Medulla oblongata (tissue), 1 donor: ENCODE data around the gene PHETA2.
A peak's percentile ranks its signal among the peaks of the same experiment; 100 is the strongest.
"Not testable (repeated sequence)": the region's sequence is repeated elsewhere in the genome, so short reads cannot be mapped to it uniquely, and the experiment has no call there.

Source experiments
- DNase-seq: peaks from one replicate; pipeline ENCODE4 v3.0.0-alpha.2; 2015; ENCODE audit errors: extremely low spot score

The PHETA2 gene

GRCh38 chr22:42069801-42070516 lies 4.1 kb upstream of the PHETA2 start:
- peak; percentile 76 for DNase-seq

GRCh38 chr22:42070517-42071422 lies 3.3 kb upstream of the PHETA2 start, which contains the start of gene NAGA:
Gene NAGA, minus strand, starts transcription at chr22:42070812. Its CDS starts 515 bp downstream, at chr22:42070297.
- peak; percentile 96 for DNase-seq

GRCh38 chr22:42071508-42071907 lies 2.5 kb upstream of the PHETA2 start:
- DNase-seq: not testable (repeated sequence)

- no peak for DNase-seq
Observed at GRCh38 chr22:42072606-42073330, 1.3 kb upstream of the PHETA2 start.

- no peak for DNase-seq
Observed at GRCh38 chr22:42073621-42074041, 417 bp upstream of the PHETA2 start.

GRCh38 chr22:42074846-42075676 lies 1.0 kb downstream of the PHETA2 start:
- DNase-seq: no peak

GRCh38 chr22:42076764-42077485 lies 2.9 kb downstream of the PHETA2 start:
- DNase-seq: no peak

- no peak for DNase-seq
Observed at GRCh38 chr22:42077486-42078125, 3.6 kb downstream of the PHETA2 start.

GRCh38 chr22:42078469-42079318 lies 4.6 kb downstream of the PHETA2 start:
- peak; percentile 37 for DNase-seq

- DNase-seq: peak; percentile 99
Observed at GRCh38 chr22:42079319-42080251, 5.5 kb downstream of the PHETA2 start, which contains the start of gene SMDT1. Gene SMDT1, plus strand, starts transcription at chr22:42079700. Its CDS starts 69 bp downstream, at chr22:42079769.

GRCh38 chr22:42080287-42080686 lies 6.2 kb downstream of the PHETA2 start:
- peak; percentile 68 for DNase-seq

- no peak for DNase-seq
Observed at GRCh38 chr22:42083119-42083518, 9.1 kb downstream of the PHETA2 start.

GRCh38 chr22:42084874-42085273 lies 10.8 kb downstream of the PHETA2 start:
- no peak for DNase-seq

GRCh38 chr22:42086051-42086450 lies 12.0 kb downstream of the PHETA2 start:
- no peak for DNase-seq

GRCh38 chr22:42090596-42091454 lies 16.8 kb downstream of the PHETA2 start, which contains the start of gene NDUFA6:
Gene NDUFA6, minus strand, starts transcription at chr22:42090772. Its CDS starts 28 bp downstream, at chr22:42090744.
- peak; percentile 100 for DNase-seq

- DNase-seq: no peak
Observed at GRCh38 chr22:42091455-42091782, 17.4 kb downstream of the PHETA2 start.

GRCh38 chr22:42101199-42101598 lies 27.2 kb downstream of the PHETA2 start:
- no peak for DNase-seq
